Measurements from ENCODE around the gene MAPKAPK5. TPM values are rescaled to one million over a fixed set of nuclear protein-coding genes. Genes with fewer than 3 reads are reported as not detected.
A peak's percentile ranks its signal among the peaks of the same experiment; 100 is the strongest.

The MAPKAPK5 gene
- total and polyA plus RNA-seq, 10 of the 15 experiments (the other 5 are each of a cell fraction or from before 2014, with no cell fraction given): 12.6 to 54.3 (median 41.5) TPM

DNA sequence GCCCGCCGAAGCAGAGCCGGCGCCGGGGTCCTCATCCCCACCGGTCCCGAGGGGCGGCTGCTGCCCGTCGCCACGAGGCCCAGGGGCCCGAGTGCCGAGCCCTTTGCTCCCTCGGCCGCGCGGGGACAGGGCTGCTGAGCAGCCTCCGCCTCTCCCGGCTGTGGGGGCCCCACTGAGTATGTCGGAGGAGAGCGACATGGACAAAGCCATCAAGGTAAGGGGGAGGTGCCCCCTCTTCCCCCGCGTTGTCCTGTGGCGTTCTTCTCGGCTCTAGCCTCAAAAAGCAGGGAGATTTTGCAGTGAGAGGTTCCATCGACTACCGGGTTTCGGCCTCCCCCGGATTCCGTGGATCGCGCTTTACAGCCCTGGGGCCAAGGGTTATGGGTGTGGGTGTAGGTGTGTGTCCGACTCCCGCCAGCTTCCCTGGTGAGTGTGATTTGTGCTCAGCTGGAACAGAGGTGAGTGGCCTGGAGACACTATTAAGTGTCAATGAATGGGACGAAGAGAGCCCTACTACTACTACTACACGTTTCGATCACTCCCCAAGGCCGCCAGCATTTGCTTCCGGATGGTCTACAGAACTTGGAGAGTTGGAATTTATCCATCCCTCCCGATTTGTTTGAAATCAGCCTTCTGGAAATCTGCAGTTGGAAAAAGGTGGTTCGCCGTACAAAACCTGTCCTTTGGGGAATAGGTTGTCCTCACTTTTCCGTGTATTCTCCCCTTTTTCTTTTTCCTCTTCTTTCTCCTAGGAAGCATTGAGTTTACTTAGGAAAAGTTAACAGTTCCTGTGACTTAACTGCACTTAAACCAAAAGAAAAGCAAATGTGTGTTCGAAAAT lies 748 bp downstream of the MAPKAPK5 start:
- ChIA-PET SMC1A (ENCODE audit: uncharacterized antibody, unreplicated experiment) (no interaction called here), POLR2A (interaction anchor here (0.7 to 1.3 kb wide), 2 partner anchors 171 to 575 kb away, joined by 3 read pairs; no protein-coding TSS in a partner anchor)
- BruUV-seq (replicated peaks): no TSS peak

More for the DNA sequence above, 748 bp downstream of the MAPKAPK5 start:
- no peak for DNase-seq (ENCODE audit: low read depth, low spot score)
- RAD21 ChIA-PET (ENCODE audit: unreplicated experiment): interaction anchor here (1.0 to 1.2 kb wide), 2 partner anchors 16 to 170 kb away, joined by 3 to 4 read pairs; partner anchors contain the start of genes ERP29 and TMEM116
- Histone ChIP-seq H3K4me2 (ENCODE audit: control insufficient read depth, insufficient read depth) (peak overlapping the region; percentile 43; the same call in 1 of the 2 replicates), H3K36me3 (ENCODE audit: control insufficient read depth in 2 of 2, insufficient read depth in 2 of 2, low read length in 1 of 2) (peaks cover 0 to 5% of the 10 kb centered on the region in 2 experiments; a peak in 2 of 4 replicates), H4K20me1 (ENCODE audit: control insufficient read depth, insufficient read depth) (no peaks in the 10 kb centered on the region), H3K4me3 (peak overlapping the region; percentile 97), H3K27ac (ENCODE audit: control insufficient read depth, insufficient read depth) (peak overlapping the region; percentile 88), H3K9ac (ENCODE audit: control insufficient read depth, insufficient read depth, low read length) (peak overlapping the region; percentile 91), H3K4me1 (ENCODE audit: control insufficient read depth, insufficient read depth, low read length) (no peaks in the 10 kb centered on the region), H3K9me3 (replicated peaks; ENCODE audit: control insufficient read depth, insufficient read depth, low read length) (no peaks in the 10 kb centered on the region; the same call in 2 of the 3 replicates), H3K27me3 (replicated peaks in 1 of 2; ENCODE audit: control insufficient read depth in 2 of 2, insufficient read depth in 2 of 2, low read length in 1 of 2) (no peaks in the 10 kb centered on the region), H2AFZ (ENCODE audit: control insufficient read depth, low read depth, low read length) (peak overlapping the region; percentile 93), H3K79me2 (ENCODE audit: control insufficient read depth, insufficient read depth, low read length) (peaks cover 69% of the 10 kb centered on the region)
- intact Hi-C loops (cut with micrococcal nuclease; ENCODE audit: unreplicated experiment): loop anchor here (10.0 kb wide), 1 partner anchor 542 kb away; the partner anchor contains the start of gene HECTD4
- in situ Hi-C loops (cut with MboI): no loop called here
- no peak for FAIRE-seq
- peak; percentile 58 for ATAC-seq
- TF ChIP-seq JUNB (IDR thresholded peaks at IDR 0.05) (no peak), PBX3 (IDR thresholded peaks at IDR 0.05; ENCODE audit: insufficient replicate concordance, low read depth, low read length) (no peak), ESRRA (IDR thresholded peaks at IDR 0.05; ENCODE audit: low read length) (no peak), MLLT1 (IDR thresholded peaks at IDR 0.05) (peak; percentile 45), HDGF (IDR thresholded peaks at IDR 0.05) (no peak), EGR1 (IDR thresholded peaks at IDR 0.05; ENCODE audit: borderline replicate concordance in 1 of 2, low read depth in 2 of 2, low read length in 2 of 2) (peak in 1 of 2 experiments; percentile 11; a peak in 1 of 3 replicates), BRCA1 (IDR thresholded peaks at IDR 0.05; ENCODE audit: low read depth, low read length) (no peak), SIN3A (IDR thresholded peaks at IDR 0.05; ENCODE audit: low read depth, low read length) (peak; percentile 47; the same call in 1 of the 2 replicates), RUNX3 (IDR thresholded peaks at IDR 0.05; ENCODE audit: low read length) (0 out of 2 replicates have a peak, but pooled peaks have one; percentile 11)
- 6% methylated on average over 43 of the region's 44 CpGs for WGBS (ENCODE audit: insufficient coverage, insufficient replicate concordance, low lambda C conversion rate, missing lambda C conversion rate)
- CTCF ChIA-PET: interaction anchor here (1.5 to 2.6 kb wide), 3 partner anchors 16 to 208 kb away, joined by 4 to 14 read pairs (median 6); no protein-coding TSS in a partner anchor
